ENCODE measurements around the gene INTS14.

INTS14 gene

GRCh38 chr15:65579762-65580161, 31.2 kb downstream of the INTS14 start:
- no peak overlapping the region; the same call in 1 of the 2 replicates for H3K27ac ChIP-seq
- no peak for TF ChIP-seq ZFX (IDR thresholded peaks at IDR 0.05; ENCODE audit: borderline replicate concordance)
- TF ChIP-seq CTCF (IDR thresholded peaks at IDR 0.05) = no peak

GRCh38 chr15:65578904-65579728, 31.8 kb downstream of the INTS14 start:
- no peak for TF ChIP-seq ZFX (IDR thresholded peaks at IDR 0.05; ENCODE audit: borderline replicate concordance)
- TF ChIP-seq CTCF (IDR thresholded peaks at IDR 0.05) = no peak
- H3K27ac ChIP-seq = no peak overlapping the region; the same call in 1 of the 2 replicates

- no peak overlapping the region for H3K27ac ChIP-seq
- TF ChIP-seq CTCF (IDR thresholded peaks at IDR 0.05) (no peak), ZFX (IDR thresholded peaks at IDR 0.05; ENCODE audit: borderline replicate concordance) (no peak)
Measured at GRCh38 chr15:65577129-65577996, 33.6 kb downstream of the INTS14 start.

GRCh38 chr15:65576664-65577063, 34.3 kb downstream of the INTS14 start:
- no peak overlapping the region for H3K27ac ChIP-seq

GRCh38 chr15:65571971-65572370, 39.0 kb downstream of the INTS14 start:
- no peak for TF ChIP-seq CTCF (IDR thresholded peaks at IDR 0.05)
- no peak for TF ChIP-seq ZFX (IDR thresholded peaks at IDR 0.05; ENCODE audit: borderline replicate concordance)
- H3K27ac ChIP-seq = no peak overlapping the region

More at GRCh38 chr15:65576664-65577063, 34.3 kb downstream of the INTS14 start:
- TF ChIP-seq CTCF (IDR thresholded peaks at IDR 0.05) (no peak), ZFX (IDR thresholded peaks at IDR 0.05; ENCODE audit: borderline replicate concordance) (no peak)

- TF ChIP-seq ZFX (IDR thresholded peaks at IDR 0.05; ENCODE audit: borderline replicate concordance) = no peak
- no peak for TF ChIP-seq CTCF (IDR thresholded peaks at IDR 0.05)
- H3K27ac ChIP-seq = no peak overlapping the region
Measured at GRCh38 chr15:65569728-65570127, 41.2 kb downstream of the INTS14 start.

Measured in 22Rv1 (cell line).